ENCODE results near the gene NFKB2. TPM values are rescaled to one million over a fixed set of nuclear protein-coding genes. Genes with fewer than 3 reads are reported as not detected.

Gene NFKB2
- polyA plus RNA-seq, 1 donor from 2014 or later = 0.30 TPM

DNA sequence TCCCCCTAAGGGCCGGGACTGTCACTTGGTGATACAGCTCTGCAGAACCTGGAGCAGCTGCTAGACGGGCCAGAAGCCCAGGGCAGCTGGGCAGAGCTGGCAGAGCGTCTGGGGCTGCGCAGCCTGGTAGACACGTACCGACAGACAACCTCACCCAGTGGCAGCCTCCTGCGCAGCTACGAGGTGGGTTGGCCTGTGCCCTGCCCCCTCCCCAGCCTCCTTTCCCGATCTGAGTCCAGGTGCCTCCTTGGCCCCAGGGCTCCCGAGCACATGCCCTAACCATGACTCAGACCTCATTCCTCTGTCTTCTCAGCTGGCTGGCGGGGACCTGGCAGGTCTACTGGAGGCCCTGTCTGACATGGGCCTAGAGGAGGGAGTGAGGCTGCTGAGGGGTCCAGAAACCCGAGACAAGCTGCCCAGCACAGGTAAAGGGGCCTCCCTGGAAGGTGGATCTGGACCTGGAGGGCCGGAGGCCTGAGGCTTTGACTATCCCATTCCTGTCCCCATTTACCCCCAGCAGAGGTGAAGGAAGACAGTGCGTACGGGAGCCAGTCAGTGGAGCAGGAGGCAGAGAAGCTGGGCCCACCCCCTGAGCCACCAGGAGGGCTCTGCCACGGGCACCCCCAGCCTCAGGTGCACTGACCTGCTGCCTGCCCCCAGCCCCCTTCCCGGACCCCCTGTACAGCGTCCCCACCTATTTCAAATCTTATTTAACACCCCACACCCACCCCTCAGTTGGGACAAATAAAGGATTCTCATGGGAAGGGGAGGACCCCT, 6.4 kb downstream of the NFKB2 start:
- no peaks in the 10 kb centered on the region for H3F3A ChIP-seq (ENCODE audit: insufficient read depth, low read length, poor library complexity, severe bottlenecking)
- no peaks in the 10 kb centered on the region for H3K79me2 ChIP-seq (replicated peaks; ENCODE audit: insufficient read depth, low read length)
- no peaks in the 10 kb centered on the region for H3K9me2 ChIP-seq (ENCODE audit: insufficient read depth, low read length)
- no peaks in the 10 kb centered on the region for H3K36me3 ChIP-seq (ENCODE audit: insufficient read depth, low read length)
- H3K27ac ChIP-seq (ENCODE audit: low read length) = no peak overlapping the region
- H3K4me3 ChIP-seq (ENCODE audit: low read length) = no peak overlapping the region
- H4K20me1 ChIP-seq (ENCODE audit: insufficient read depth) = no peaks in the 10 kb centered on the region
- no peak for TF ChIP-seq MXI1 (conservative IDR thresholded peaks at IDR 0.05; ENCODE audit: poor library complexity, severe bottlenecking)
- no peak overlapping the region for H2AFZ ChIP-seq (ENCODE audit: low read depth, low read length)
- no peak overlapping the region for H3K9ac ChIP-seq (ENCODE audit: low read length)
- no peaks in the 10 kb centered on the region for H3K27me3 ChIP-seq (ENCODE audit: insufficient read depth, low read depth, low read length)
- H3K4me2 ChIP-seq (ENCODE audit: low read length) = no peak overlapping the region
- no peaks in the 10 kb centered on the region for H3K9me3 ChIP-seq (ENCODE audit: low read length)

DNA sequence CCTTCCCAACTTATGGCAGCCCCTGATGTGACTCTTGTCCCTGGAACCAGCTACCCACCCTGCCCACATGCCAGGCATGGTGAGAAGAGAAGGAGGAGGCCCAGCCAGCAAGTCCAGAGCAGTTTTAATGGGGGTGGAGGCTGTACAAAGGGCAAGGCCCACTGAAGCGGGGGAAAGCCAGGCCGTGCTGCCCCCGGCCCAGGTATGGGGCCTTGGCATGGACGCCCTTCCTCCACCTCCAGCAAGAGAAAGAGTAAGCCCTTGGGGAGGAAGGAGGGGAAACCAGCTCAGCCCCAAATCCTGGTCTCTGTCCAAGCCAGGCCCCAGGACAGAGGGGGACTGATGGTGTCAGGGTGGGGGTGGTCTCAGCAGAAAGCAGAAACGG, 7.0 kb downstream of the NFKB2 start:
- TF ChIP-seq RAD21 (conservative IDR thresholded peaks at IDR 0.05) (no peak), MXI1 (conservative IDR thresholded peaks at IDR 0.05; ENCODE audit: poor library complexity, severe bottlenecking) (no peak), EZH2 (IDR thresholded peaks at IDR 0.05; ENCODE audit: borderline replicate concordance, insufficient read depth, low read length, poor library complexity, severe bottlenecking) (no peak), EP300 (conservative IDR thresholded peaks at IDR 0.05; ENCODE audit: poor library complexity, severe bottlenecking) (no peak), POLR2AphosphoS5 (IDR thresholded peaks at IDR 0.05) (no peak), SMC3 (conservative IDR thresholded peaks at IDR 0.05; ENCODE audit: poor library complexity) (no peak), TAF1 (IDR thresholded peaks at IDR 0.05; ENCODE audit: low read depth) (no peak)
- TF ChIP-seq, protein P1, sequence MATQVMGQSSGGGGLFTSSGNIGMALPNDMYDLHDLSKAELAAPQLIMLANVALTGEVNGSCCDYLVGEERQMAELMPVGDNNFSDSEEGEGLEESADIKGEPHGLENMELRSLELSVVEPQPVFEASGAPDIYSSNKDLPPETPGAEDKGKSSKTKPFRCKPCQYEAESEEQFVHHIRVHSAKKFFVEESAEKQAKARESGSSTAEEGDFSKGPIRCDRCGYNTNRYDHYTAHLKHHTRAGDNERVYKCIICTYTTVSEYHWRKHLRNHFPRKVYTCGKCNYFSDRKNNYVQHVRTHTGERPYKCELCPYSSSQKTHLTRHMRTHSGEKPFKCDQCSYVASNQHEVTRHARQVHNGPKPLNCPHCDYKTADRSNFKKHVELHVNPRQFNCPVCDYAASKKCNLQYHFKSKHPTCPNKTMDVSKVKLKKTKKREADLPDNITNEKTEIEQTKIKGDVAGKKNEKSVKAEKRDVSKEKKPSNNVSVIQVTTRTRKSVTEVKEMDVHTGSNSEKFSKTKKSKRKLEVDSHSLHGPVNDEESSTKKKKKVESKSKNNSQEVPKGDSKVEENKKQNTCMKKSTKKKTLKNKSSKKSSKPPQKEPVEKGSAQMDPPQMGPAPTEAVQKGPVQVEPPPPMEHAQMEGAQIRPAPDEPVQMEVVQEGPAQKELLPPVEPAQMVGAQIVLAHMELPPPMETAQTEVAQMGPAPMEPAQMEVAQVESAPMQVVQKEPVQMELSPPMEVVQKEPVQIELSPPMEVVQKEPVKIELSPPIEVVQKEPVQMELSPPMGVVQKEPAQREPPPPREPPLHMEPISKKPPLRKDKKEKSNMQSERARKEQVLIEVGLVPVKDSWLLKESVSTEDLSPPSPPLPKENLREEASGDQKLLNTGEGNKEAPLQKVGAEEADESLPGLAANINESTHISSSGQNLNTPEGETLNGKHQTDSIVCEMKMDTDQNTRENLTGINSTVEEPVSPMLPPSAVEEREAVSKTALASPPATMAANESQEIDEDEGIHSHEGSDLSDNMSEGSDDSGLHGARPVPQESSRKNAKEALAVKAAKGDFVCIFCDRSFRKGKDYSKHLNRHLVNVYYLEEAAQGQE (IDR thresholded peaks at IDR 0.05; ENCODE audit: borderline replicate concordance) = no peak
- TF ChIP-seq, protein P2, sequence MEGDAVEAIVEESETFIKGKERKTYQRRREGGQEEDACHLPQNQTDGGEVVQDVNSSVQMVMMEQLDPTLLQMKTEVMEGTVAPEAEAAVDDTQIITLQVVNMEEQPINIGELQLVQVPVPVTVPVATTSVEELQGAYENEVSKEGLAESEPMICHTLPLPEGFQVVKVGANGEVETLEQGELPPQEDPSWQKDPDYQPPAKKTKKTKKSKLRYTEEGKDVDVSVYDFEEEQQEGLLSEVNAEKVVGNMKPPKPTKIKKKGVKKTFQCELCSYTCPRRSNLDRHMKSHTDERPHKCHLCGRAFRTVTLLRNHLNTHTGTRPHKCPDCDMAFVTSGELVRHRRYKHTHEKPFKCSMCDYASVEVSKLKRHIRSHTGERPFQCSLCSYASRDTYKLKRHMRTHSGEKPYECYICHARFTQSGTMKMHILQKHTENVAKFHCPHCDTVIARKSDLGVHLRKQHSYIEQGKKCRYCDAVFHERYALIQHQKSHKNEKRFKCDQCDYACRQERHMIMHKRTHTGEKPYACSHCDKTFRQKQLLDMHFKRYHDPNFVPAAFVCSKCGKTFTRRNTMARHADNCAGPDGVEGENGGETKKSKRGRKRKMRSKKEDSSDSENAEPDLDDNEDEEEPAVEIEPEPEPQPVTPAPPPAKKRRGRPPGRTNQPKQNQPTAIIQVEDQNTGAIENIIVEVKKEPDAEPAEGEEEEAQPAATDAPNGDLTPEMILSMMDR (IDR thresholded peaks at IDR 0.05; ENCODE audit: poor library complexity, severe bottlenecking) = no peak
- Histone ChIP-seq H3K27me3 (ENCODE audit: insufficient read depth, low read depth, low read length) (no peaks in the 10 kb centered on the region), H3K4me2 (ENCODE audit: low read length) (no peak overlapping the region), H4K20me1 (ENCODE audit: insufficient read depth) (no peaks in the 10 kb centered on the region), H3K9me3 (ENCODE audit: low read length) (no peaks in the 10 kb centered on the region), H3K9me2 (ENCODE audit: insufficient read depth, low read length) (no peaks in the 10 kb centered on the region), H3F3A (ENCODE audit: insufficient read depth, low read length, poor library complexity, severe bottlenecking) (no peaks in the 10 kb centered on the region), H3K9ac (ENCODE audit: low read length) (no peak overlapping the region), H3K4me3 (ENCODE audit: low read length) (no peak overlapping the region), H3K79me2 (replicated peaks; ENCODE audit: insufficient read depth, low read length) (no peaks in the 10 kb centered on the region), H2AFZ (ENCODE audit: low read depth, low read length) (no peak overlapping the region), H3K27ac (ENCODE audit: low read length) (no peak overlapping the region), H3K36me3 (ENCODE audit: insufficient read depth, low read length) (no peaks in the 10 kb centered on the region)
